Mesenteric fat pad (tissue), 1 donor: Measurements from ENCODE around the gene ABCF1. TPM values are rescaled to one million over a fixed set of nuclear protein-coding genes. Genes with fewer than 3 reads are reported as not detected.

Experiments used
- DNase-seq: peaks from one replicate; pipeline ENCODE4 v3.0.0-alpha.2; 2020; ENCODE audit warnings: low spot score
- total RNA-seq: library from RNA; stranded (reverse); fragmentation: NEBNext Ultra II Directional; extraction: Animal tissue kit (Norgen Biotek cat#: 25700); gene quantifications from one replicate; pipeline ENCODE4 v1.2.1, GENCODE V29; 2021
- donor health status: DM: yes; HTN: yes; CAD: no.

ABCF1 gene
- total RNA-seq, 1 donor from 2014 or later, result 59.2 TPM

GRCh38 chr6:30556906-30557682 is 14.1 kb upstream of the ABCF1 start, which contains the start of gene PRR3:
Gene PRR3 (plus strand): TSS chr6:30557295. CDS start chr6:30557345, 50 bp downstream.
- DNase-seq, result peak; percentile 94

GRCh38 chr6:30557683-30557981 is 13.6 kb upstream of the ABCF1 start:
- DNase-seq, result no peak

DNA sequence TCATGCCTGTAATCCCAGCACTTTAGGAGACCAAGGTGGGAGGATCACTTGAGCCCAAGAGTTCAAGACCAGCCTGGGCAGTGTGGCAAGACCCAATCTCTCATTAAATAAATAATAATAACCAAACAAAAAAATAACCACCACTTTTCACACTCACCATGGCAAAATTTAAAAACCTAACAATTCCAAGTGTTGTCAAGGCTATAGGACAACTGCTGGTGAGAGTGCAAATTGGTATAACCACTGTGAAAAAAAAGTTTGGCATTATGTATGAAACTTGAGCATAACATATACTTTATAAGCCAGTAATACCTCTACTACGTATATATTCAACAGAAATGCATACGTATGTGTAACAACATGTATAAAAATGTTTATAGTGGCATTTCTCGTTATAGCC is 10.3 kb upstream of the ABCF1 start:
- DNase-seq, result no peak

DNA sequence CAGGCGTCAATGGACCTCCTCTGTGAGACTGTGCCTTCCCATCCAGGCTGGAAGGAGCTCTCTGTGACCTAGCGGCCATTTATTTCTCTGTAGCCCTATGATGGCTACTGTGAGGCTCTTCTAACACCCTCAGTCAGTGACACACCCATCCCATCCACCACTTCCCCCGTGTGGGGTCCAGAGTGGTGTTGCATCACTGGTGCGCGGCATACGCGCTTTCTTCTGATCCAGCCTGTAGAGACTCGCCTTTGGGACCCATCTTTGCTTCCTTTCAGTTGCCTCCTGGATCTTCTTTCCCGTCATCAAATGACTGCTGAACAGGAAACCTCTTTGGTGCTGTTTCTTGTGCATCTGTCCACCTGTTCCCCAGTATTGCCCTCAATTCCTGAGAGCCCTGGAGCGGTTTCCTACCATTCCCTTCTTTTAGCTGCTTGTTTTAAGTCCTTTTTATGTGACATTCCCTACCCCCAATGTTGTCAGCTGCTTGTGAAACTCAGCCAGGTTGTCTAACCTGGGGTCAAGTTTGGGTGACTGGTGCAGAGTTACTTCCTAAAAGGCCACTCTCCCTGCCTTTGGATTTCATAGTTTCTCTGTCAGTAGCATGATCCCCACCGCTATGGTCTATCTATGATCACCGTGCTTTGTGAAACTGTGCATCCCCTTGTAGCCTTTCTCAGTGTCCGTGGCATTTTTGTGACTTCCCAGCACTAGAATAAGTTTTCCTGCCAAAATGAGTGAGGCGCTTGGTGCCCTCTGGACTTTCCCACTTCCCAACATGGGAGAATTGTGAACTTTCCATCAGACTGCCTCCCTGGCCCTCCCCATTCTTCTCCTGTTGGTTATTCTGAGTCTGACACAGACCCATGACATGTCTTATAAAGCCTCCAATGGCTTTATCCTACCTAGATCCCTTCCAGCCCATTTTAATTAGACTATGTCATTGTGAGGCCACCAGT is 8.5 kb upstream of the ABCF1 start:
- no peak for DNase-seq

DNA sequence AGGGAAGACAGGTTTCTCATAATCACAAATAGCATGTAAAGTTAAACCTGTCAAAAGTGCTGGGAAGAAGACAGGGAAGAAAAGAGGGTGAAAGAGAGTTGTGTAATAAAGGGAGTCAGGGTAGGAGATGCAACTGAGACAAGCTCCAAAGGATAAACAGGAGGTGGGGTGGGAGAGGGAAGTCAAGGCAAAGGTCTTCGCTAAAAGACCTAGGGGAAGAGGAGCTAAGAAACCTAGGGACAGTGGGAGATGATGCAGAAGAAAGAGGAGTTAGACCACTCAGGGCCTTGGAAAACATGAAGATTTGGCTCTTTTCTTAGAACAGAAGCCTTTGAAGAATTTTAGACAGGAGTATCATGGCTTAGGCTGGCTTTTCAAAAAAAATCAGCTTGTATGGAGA is 7.1 kb upstream of the ABCF1 start:
- no peak for DNase-seq

DNA sequence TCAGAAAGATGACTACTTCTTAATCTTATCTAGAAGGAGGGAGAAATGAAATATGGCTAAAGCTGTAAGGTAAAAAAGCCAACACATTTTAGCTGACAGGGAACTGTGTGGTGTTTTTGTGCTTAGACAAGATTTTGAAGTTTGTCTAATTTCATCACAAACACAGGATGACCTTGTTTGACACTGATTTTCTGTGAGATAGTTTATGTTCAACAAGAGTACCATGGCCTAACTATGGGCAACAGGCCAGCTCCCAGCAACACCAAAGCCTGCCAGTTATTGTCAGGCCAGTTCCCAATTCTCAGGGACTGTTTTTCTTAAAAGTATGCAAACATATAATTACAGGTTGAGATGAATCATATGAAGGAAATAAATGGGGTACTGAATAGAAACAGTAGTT is 5.5 kb upstream of the ABCF1 start:
- no peak for DNase-seq

DNA sequence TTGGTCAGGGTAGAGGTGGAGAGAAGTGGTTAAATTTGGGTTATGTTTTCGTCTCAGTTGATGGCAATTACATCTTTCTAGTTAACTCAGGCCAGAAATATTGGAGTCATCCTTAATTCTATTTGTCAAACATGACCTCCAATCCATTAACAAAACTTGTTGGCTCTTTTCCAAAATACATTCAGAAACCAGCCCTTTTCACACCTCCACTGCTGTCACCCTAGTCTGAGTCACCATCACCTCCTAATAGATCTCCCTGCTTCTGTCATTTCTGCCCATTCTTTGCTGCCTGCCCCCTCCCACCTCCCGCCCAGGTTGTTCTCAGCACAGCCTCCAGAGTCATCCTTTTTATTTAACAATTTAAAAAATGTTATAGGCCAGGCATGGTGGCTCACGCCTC is 3.0 kb upstream of the ABCF1 start:
- DNase-seq, result no peak

DNA sequence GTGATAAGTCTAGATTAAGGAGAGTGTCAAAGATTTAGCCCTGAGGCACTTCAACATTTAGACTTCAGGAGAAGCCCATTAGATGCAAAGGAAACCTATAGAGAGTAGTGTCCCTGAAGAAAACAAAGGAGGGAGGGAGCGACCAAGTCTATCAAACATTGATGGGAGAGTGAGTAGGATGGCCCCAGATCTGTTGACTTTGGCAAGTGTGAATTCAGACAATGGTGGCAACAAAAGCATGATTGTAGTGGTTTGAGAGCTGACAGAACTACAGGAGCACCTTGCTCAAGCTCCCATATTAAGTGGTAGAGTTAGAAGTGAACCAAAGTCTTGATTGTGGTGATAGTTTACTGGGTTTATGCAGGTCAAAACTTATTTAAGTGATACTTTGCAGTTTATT is 979 bp upstream of the ABCF1 start:
- no peak for DNase-seq

- DNase-seq, result no peak
These were observed 535 bp upstream of the ABCF1 start for GRCh38 chr6:30570740-30571074.

DNA sequence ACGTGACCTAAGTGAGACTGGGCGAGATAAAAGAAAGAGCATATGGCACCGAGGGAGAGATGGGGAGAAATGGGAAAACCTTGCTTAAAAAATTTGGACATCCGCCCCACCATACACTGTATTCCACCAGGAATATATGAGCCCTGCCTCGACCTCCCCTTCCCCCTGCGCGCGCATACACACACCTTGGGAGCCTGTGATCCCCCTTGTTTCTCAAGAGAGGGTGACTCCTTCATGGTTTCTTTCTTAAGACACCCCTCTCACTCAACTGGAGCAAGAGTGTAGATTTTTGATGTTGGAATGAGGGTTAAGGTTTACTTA is 480 bp downstream of the ABCF1 start:
- DNase-seq, result no peak

- DNase-seq, result no peak
These were observed 906 bp downstream of the ABCF1 start for GRCh38 chr6:30572148-30572547.

GRCh38 chr6:30573113-30573512 is 1.9 kb downstream of the ABCF1 start:
- DNase-seq, result no peak

DNA sequence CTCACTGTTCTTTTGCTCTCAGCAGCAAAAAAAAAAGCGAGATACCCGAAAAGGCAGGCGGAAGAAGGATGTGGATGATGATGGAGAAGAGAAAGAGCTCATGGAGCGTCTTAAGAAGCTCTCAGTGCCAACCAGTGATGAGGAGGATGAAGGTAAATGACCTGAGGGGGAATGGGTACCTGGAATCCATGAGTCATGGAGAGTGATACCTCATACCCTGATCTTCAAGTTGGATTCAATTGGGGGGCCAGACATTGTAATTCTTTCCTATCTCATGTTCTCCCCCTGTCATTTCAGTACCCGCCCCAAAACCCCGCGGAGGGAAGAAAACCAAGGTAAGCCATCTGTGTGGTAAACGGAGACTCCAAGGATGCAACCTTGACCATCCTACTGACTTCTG is 6.8 kb downstream of the ABCF1 start:
- no peak for DNase-seq

- DNase-seq, result no peak
These were observed 12.7 kb downstream of the ABCF1 start for GRCh38 chr6:30583921-30584320.

DNA sequence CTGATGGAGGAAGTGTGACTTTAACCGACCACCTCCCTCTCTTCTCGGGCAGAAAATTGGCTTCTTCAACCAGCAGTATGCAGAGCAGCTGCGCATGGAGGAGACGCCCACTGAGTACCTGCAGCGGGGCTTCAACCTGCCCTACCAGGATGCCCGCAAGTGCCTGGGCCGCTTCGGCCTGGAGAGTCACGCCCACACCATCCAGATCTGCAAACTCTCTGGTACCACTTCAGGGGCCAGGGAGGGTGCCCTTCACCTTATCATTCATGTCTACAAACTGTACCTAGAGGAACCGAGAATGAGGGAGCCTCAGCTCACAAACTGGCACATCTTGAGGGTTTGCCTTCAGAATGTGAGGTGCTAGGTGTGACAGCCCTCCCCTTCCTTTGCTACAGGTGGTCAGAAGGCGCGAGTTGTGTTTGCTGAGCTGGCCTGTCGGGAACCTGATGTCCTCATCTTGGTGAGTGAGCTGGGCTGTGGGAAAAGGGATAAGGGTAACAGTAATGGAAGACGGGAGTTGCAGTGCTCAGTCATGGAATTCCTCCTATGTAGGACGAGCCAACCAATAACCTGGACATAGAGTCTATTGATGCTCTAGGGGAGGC is 18.6 kb downstream of the ABCF1 start:
- peak; percentile 55 for DNase-seq

DNA sequence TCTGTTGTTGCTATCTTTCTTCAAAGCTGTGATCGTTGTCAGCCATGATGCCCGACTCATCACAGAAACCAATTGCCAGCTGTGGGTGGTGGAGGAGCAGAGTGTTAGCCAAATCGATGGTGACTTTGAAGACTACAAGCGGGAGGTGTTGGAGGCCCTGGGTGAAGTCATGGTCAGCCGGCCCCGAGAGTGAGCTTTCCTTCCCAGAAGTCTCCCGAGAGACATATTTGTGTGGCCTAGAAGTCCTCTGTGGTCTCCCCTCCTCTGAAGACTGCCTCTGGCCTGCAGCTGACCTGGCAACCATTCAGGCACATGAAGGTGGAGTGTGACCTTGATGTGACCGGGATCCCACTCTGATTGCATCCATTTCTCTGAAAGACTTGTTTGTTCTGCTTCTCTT is 19.3 kb downstream of the ABCF1 start:
- DNase-seq, result no peak

DNA sequence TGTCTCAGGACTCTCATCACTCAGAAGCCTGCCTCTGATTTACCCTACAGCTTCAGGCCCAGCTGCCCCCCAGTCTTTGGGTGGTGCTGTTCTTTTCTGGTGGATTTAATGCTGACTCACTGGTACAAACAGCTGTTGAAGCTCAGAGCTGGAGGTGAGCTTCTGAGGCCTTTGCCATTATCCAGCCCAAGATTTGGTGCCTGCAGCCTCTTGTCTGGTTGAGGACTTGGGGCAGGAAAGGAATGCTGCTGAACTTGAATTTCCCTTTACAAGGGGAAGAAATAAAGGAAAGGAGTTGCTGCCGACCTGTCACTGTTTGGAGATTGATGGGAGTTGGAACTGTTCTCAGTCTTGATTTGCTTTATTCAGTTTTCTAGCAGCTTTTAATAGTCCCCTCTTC is 19.8 kb downstream of the ABCF1 start:
- no peak for DNase-seq

DNA sequence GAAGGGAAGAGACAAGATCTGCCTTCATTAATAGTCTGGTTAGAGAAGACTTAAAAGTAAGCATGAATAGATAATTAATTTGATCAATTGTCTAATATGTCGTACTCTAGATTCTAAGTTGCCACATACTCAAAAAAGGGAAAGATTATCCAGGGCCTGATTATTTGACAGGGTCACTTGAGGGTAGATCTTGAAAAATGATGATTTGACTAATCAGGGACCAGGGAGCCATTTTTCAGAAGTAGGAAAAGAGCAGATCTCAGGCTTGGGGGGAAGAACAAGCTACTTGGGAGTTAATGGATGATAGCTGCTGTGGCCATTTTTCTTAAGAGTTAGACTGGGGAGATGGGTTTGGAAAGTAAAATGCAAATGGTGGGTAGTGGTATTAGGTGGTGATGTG is 21.0 kb downstream of the ABCF1 start:
- no peak for DNase-seq

GRCh38 chr6:30597315-30598144 is 26.3 kb downstream of the ABCF1 start:
- peak; percentile 78 for DNase-seq

GRCh38 chr6:30598912-30599624 is 27.8 kb downstream of the ABCF1 start:
- no peak for DNase-seq
